ENCODE measurements around the gene SERPINH1.
A peak's percentile ranks its signal among the peaks of the same experiment; 100 is the strongest.

SERPINH1 gene

GRCh38 chr11:75562048-75562835 lies at the start of gene SERPINH1:
Gene SERPINH1 (plus strand): TSS chr11:75562253. CDS start chr11:75566350, 4,097 bp downstream.
- DNase-seq, result peak; percentile 88

- DNase-seq, result no peak
Measured at GRCh38 chr11:75513250-75513649, 48.8 kb upstream of the SERPINH1 start.

- DNase-seq, result no peak
Measured at GRCh38 chr11:75514596-75514995, 47.5 kb upstream of the SERPINH1 start.

GRCh38 chr11:75516140-75516539 lies 45.9 kb upstream of the SERPINH1 start:
- no peak for DNase-seq

- no peak for DNase-seq
Measured at GRCh38 chr11:75516886-75517285, 45.2 kb upstream of the SERPINH1 start.

GRCh38 chr11:75518204-75518549 lies 43.9 kb upstream of the SERPINH1 start:
- DNase-seq, result no peak

DNA sequence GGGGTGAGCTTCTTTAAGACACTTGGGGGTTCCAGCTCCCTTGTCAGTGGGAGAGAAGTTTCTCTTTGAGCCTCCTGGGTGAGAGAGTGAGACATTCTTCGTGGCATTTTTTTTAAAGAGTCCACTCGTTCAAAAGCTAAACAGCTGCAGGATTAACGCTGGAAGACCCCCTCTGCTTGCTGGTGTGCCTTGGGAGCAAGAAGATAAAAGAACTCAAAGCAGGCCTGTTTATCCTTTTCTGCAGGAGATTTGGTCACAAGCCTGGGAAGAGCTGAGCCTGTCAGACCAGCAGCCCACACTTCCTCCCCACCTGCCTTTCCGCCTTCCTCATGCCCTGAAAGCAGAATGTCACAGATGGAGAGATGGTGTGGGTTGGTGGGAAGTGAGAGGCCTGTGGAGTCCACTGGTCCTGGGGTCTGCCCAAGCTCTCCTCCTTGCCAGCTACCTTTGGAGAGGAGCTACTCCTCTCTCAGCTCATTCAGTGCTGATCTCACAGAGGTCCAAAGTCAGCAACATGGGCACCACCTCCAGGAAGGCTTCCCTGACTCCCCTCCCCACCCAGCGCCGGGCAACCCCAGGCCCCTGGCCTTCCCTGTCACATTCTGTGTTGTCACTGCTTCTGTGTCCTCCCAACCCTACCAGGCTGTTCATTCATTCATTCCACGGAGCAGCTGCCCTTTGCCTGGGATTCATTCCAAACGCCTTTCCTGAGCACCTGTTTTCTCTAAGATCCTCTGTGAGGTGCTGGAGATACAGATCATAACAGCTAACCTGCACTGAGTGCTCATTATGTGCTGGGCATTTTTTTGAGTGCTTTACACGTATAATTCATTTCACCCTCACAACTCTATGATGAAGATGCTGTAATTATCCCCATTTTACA lies 43.0 kb upstream of the SERPINH1 start:
- DNase-seq, result no peak

- no peak for DNase-seq
Measured at GRCh38 chr11:75520688-75521087, 41.4 kb upstream of the SERPINH1 start.

GRCh38 chr11:75522286-75523044 lies 39.6 kb upstream of the SERPINH1 start:
- DNase-seq, result no peak

- peak; percentile 46 for DNase-seq
Measured at GRCh38 chr11:75523189-75523588, 38.9 kb upstream of the SERPINH1 start.

DNA sequence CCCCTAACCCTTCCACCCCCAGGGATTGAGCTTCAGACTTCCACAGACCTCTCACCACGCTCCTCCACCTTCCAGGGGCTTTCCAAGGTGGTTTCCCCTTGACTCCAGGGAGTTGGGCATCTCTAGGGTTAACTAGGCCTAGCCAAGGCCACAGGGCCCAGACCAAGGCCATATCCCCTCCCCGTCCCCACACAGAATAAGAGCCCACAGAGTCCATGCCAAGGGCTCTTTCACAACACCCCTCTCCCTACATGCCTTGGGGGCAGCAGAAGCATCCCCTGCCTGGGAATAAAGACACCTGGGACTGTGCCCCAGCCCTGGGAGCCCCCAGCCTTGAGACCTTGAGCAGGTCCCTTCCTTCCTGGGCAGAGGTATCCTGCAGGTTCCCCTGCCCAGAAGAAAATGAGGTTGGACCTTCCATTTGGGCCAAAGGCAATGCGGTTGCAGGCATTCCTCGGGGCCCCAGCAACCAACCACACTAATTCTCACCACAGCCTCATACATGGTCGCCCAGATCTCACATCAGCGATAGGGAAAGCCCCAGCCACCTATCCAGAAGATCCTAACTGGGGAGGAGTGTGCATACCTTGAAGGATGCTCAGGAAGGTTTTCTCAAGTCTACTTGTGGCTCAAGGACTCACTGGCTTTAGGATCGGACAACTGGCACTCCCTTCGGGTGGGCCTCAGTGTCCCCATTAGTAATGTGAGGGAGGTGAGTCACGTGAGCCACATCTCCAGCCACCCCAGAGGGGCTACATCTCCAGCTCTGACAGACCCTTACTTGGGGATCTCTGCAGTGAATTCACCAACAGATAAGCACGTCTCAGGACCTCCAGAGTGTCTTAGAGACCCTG lies 38.0 kb upstream of the SERPINH1 start:
- DNase-seq, result no peak

DNA sequence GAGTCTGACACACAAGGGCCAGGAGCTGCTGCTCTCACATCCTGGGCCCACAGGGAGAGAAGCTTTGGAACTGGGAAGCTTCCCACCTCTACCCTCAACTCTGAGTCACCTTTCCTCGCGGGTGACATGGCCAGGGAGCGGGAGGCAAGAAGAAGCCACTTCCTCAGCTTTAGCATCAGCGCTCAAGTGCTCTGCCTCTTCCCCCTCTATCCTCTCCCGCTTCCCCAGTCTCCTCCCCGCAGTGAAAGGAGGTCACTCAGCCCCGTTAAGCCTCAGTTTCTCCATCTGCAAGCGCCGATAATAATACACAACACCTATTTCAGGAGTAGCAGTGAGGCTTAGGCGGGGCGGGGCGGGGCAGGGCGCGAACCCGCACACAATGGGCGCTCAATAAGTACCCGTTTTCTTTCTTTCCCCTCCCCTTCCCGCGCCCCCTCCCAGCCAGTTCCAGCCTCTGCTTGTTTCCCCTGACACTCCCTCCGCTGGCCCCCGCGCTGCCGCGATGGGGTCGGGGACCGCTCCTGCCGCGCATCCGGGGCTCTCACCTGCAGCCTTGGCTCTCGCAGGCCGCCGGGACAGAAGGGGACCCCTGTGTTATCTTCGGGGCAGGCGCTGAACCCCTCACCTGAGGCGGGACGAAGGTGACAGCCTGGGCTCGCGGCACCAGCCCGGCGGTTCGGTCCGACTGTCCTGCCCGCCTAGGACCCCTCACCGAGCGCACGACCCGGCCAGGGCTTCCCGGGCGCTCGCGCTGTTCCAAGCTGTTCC lies 37.2 kb upstream of the SERPINH1 start:
- DNase-seq, result peak; percentile 36

- peak; percentile 85 for DNase-seq
Measured at GRCh38 chr11:75525433-75526191, 36.4 kb upstream of the SERPINH1 start, which contains the start of gene GDPD5. Gene GDPD5 (minus strand): TSS chr11:75525941. CDS start chr11:75477735, 48,206 bp downstream.

- DNase-seq, result no peak
Measured at GRCh38 chr11:75526192-75526541, 35.9 kb upstream of the SERPINH1 start.

DNA sequence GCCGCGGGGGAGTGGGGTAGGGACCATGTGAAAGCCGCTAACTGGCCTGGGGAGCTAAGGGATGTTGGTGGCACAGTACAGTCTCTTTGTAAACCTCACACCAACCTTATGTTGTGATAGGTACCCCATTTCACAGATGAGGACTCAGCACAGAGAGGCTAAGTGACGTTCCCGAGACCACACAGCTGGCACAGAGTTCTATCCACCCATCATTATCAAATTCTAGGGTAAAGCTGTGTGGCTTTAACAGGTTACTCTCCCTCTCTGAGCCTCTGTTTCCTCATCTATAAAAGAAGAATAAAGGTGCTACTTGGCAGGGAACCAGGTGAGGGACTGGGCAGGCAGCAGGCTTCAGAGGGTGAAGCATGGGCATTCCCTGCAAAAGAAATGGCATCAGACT lies 34.9 kb upstream of the SERPINH1 start:
- DNase-seq, result no peak

DNA sequence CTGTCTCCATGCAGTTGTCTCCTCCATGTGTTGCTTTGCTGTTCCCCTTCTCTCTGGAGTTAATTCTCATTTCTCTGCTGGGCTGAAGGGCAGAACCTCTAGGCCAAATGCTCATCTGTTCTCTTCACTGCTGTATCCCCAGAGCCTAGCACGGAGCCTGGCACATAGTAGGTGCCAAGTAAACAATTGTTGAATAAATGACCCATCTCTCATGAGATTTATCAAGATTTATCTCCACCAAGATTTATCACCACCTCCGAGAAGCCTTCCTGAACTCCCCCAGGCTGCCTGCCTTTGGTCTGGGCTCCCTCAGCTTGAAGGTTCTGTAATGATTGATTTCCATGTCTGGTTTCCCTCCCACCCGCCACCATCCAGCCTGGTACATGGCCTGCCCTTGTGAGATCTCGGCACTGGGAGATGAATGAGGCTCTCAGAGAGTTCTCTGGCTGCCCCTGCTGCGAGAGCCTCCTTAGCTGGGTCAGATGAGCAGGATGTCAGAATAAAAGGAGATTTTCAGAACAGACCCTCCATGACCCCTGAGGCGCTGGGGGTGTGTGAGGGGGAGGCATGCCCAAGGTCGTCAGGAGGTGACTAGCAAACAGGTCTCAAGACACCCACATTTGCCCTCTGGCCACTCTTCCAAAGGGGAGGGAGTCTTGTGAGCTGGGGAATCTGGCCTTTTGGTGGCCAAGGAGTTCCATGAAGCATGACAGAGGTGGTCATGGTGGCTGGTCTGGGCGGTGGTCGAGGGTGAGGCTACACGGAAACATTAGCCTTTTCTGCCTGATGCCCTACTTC lies 33.9 kb upstream of the SERPINH1 start:
- no peak for DNase-seq

DNA sequence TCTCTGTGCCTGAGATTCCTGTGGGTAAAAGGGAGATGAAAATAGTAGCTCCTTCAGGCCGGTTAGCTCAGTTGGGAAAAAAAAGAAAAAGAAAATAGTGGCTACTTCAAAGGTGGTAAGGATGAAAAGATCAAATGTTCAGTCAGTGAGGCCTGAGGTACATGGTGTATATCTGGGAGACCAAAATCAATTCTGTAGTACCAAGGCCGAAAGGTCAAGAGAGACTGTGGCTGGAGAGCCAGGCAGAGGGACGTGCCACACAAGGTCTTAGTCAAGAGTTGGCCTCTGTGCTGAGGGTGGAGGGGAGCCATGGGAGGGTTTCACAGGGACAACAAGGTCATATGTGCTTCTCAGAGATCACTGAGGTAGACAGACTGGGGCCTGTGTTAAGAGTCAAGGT lies 31.5 kb upstream of the SERPINH1 start:
- no peak for DNase-seq

DNA sequence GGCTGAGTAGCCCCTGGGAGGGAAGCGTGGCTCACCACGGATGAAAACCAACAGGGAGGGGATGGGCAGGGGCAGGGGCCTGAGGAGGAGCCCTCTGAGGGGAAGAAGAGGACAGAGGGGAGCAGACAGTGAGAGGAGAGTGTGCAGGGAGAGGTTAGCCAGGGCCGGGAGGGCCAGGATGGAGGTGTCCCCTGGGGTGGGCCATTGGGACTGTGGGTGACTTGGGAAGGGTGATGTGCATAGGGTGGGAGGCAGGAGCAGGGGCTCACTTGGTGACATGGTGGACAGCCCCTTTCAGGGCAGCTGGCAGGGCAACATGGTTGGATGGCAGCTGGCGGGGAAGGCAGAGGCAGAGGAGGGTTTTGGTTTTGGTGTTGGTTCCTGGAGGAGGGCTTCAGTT lies 30.7 kb upstream of the SERPINH1 start:
- DNase-seq, result no peak

- DNase-seq, result peak; percentile 70
Measured at GRCh38 chr11:75532200-75533048, 29.6 kb upstream of the SERPINH1 start.

Measured in DMS79 (cell line).